SK-N-SH (cell line): ENCODE data around the gene REC114. TPM values are rescaled to one million over a fixed set of nuclear protein-coding genes. Genes with fewer than 3 reads are reported as not detected.

Experiments
- CTCF ChIA-PET: fragments of 300-600, 350-600 bp; formaldehyde crosslinking; extraction: SDS; loops from one replicate; lab custom pipeline; 2021; lab: Yijun Ruan, JAX
- POLR2A ChIA-PET: fragments of 350-600 bp; sonication (Branson Sonifier 250); formaldehyde crosslinking; extraction: SDS; loops from one replicate; lab custom pipeline; 2020; ENCODE audit warnings: antibody characterized with exemption, inconsistent platforms; lab: Yijun Ruan, JAX
- DNase-seq: peaks from one replicate; pipeline ENCODE4 v3.0.0; 2012
- H2AFZ ChIP-seq: fragments of 200-600 bp; sonication (generic); 2 replicates; pipeline ENCODE4 v1.8.1; 2016; ENCODE audit warnings: antibody characterized with exemption, mild to moderate bottlenecking, low read depth
- H3F3A ChIP-seq: fragments of 200-600 bp; sonication (generic); replicated peaks from 2 replicates; pipeline ENCODE3; 2016; ENCODE audit warnings: antibody characterized with exemption, mild to moderate bottlenecking; ENCODE audit not compliant: insufficient read depth
- H3K27ac ChIP-seq, 2 experiments: fragments of 200-500 bp in 1 of 2; fragments of 200-600 bp in 1 of 2; sonication (Bioruptor generic) in 1 of 2; sonication (generic), shearing (Covaris generic) in 1 of 2; 2 replicates each; pipeline versions ENCODE4 v1.5.1 to v1.6.1; 2014 to 2016; ENCODE audit warnings: low read depth in 2 of 2, inconsistent platforms in 1 of 2, low read length in 1 of 2, mild to moderate bottlenecking in 1 of 2, mixed read lengths in 1 of 2
- H3K27me3 ChIP-seq: fragments of 200-600 bp; sonication (generic), shearing (Covaris generic); 2 replicates; pipeline ENCODE4 v1.6.1; 2016; ENCODE audit warnings: mixed run types; ENCODE audit not compliant: insufficient read depth
- H3K36me3 ChIP-seq, 2 experiments: fragments of 200-500 bp in 1 of 2; fragments of 200-600 bp in 1 of 2; sonication (Bioruptor generic) in 1 of 2; sonication (generic) in 1 of 2; replicated peaks in 1 of 2; 2 replicates each; pipeline versions ENCODE3 to v1.5.1; 2014 to 2016; ENCODE audit warnings: low read length in 1 of 2, mild to moderate bottlenecking in 1 of 2; ENCODE audit not compliant: insufficient read depth in 2 of 2, control insufficient read depth in 1 of 2
- H3K4me1 ChIP-seq, 2 experiments: fragments of 200-500 bp in 1 of 2; fragments of 200-600 bp in 1 of 2; sonication (Bioruptor generic) in 1 of 2; sonication (generic), shearing (Covaris generic) in 1 of 2; 2 replicates each; pipeline versions ENCODE4 v1.5.1 to v1.6.1; 2014 to 2016; ENCODE audit warnings: low read depth in 1 of 2, low read length in 1 of 2, mixed run types in 1 of 2; ENCODE audit not compliant: insufficient read depth in 2 of 2, control insufficient read depth in 1 of 2
- H3K4me2 ChIP-seq: fragments of 200-600 bp; sonication (generic), shearing (Covaris generic); 2 replicates; pipeline ENCODE4 v1.6.1; 2017; ENCODE audit warnings: mixed run types
- H3K4me3 ChIP-seq, 2 experiments: fragments of 200-500 bp in 1 of 2; fragments of 200-600 bp in 1 of 2; sonication (Bioruptor generic) in 1 of 2; sonication (generic), shearing (Covaris generic) in 1 of 2; 2 replicates each; pipeline versions ENCODE4 v1.5.1 to v1.8.1; 2014 to 2016; ENCODE audit warnings: low read depth in 2 of 2, inconsistent platforms in 1 of 2, low read length in 1 of 2, mild to moderate bottlenecking in 1 of 2, mixed read lengths in 1 of 2, moderate library complexity in 1 of 2
- H3K79me2 ChIP-seq: fragments of 200-600 bp; sonication (generic); 2 replicates; pipeline ENCODE4 v1.8.1; 2017; ENCODE audit warnings: mild to moderate bottlenecking; ENCODE audit not compliant: insufficient read depth
- H3K9ac ChIP-seq: fragments of 200-600 bp; sonication (generic); 2 replicates; pipeline ENCODE4 v1.6.1; 2017; ENCODE audit warnings: mixed run types
- H3K9me2 ChIP-seq: fragments of 200-600 bp; sonication (generic); 2 replicates; pipeline ENCODE4 v1.6.1; 2017; ENCODE audit warnings: mixed run types
- H3K9me3 ChIP-seq: fragments of 200-600 bp; sonication (generic); 2 replicates; pipeline ENCODE4 v1.6.1; 2017; ENCODE audit warnings: mixed run types, mild to moderate bottlenecking, moderate library complexity
- H4K20me1 ChIP-seq: fragments of 200-600 bp; sonication (generic); 2 replicates; pipeline ENCODE4 v1.6.1; 2017; ENCODE audit warnings: mild to moderate bottlenecking, mixed run types; ENCODE audit not compliant: insufficient read depth
- ELF1 ChIP-seq: IDR thresholded peaks from 2 replicates; pipeline ENCODE4 v1.4.0; 2012
- EZH2phosphoT487 ChIP-seq: fragments of 200-600 bp; sonication (generic); IDR thresholded peaks from 2 replicates; pipeline ENCODE4 v1.6.1; 2017; ENCODE audit warnings: low read depth, mixed run types, mild to moderate bottlenecking, antibody characterized with exemption, moderate library complexity, borderline replicate concordance
- FOSL2 ChIP-seq: IDR thresholded peaks from 2 replicates; pipeline ENCODE4 v1.4.0; 2012; ENCODE audit warnings: low read depth, mild to moderate bottlenecking, moderate library complexity, borderline replicate concordance
- FOXJ3 ChIP-seq: sonication (generic); formaldehyde crosslinking; IDR thresholded peaks from 2 replicates; pipeline ENCODE4 v1.5.1; 2020; ENCODE audit warnings: mild to moderate bottlenecking, missing genetic modification reagents
- GABPA ChIP-seq: IDR thresholded peaks from 2 replicates; pipeline ENCODE4 v1.4.0; 2012; ENCODE audit warnings: low read depth, mild to moderate bottlenecking
- GATA2 ChIP-seq: sonication (generic); formaldehyde crosslinking; IDR thresholded peaks from 2 replicates; pipeline ENCODE4 v1.5.0; 2020; ENCODE audit warnings: mild to moderate bottlenecking, missing genetic modification reagents
- MEF2A ChIP-seq: IDR thresholded peaks from 2 replicates; pipeline ENCODE4 v1.4.0; 2012; ENCODE audit warnings: low read depth, borderline replicate concordance
- MXI1 ChIP-seq: IDR thresholded peaks from 2 replicates; pipeline ENCODE4 v1.6.1; 2012; ENCODE audit warnings: mild to moderate bottlenecking, low read depth, low read length, improper control_type of control experiment
- NRF1 ChIP-seq: IDR thresholded peaks from 2 replicates; pipeline ENCODE4 v1.6.1; 2012; ENCODE audit warnings: low read depth, mild to moderate bottlenecking, low read length
- POLR2AphosphoS5 ChIP-seq: IDR thresholded peaks from 2 replicates; pipeline ENCODE4 v1.6.1; 2012; ENCODE audit warnings: low read depth, low read length
- RAD21 ChIP-seq: IDR thresholded peaks from 2 replicates; pipeline ENCODE4 v1.6.1; 2012; ENCODE audit warnings: mild to moderate bottlenecking, low read length
- RCOR1 ChIP-seq: fragments of 150-350 bp; IDR thresholded peaks from 2 replicates; pipeline ENCODE4 v1.6.1; 2017; ENCODE audit warnings: antibody characterized with exemption, low read length
- REST ChIP-seq: IDR thresholded peaks from 2 replicates; pipeline ENCODE4 v1.6.1; 2012; ENCODE audit warnings: mild to moderate bottlenecking, low read depth, low read length, moderate library complexity
- SIN3A ChIP-seq: IDR thresholded peaks from 2 replicates; pipeline ENCODE4 v1.6.1; 2012; ENCODE audit warnings: low read depth, mild to moderate bottlenecking, low read length, moderate library complexity, borderline replicate concordance
- SMC3 ChIP-seq: IDR thresholded peaks from 2 replicates; pipeline ENCODE4 v1.6.1; 2012; ENCODE audit warnings: low read depth, low read length, improper control_type of control experiment
- TAF1 ChIP-seq: IDR thresholded peaks from 2 replicates; pipeline ENCODE4 v1.6.1; 2012; ENCODE audit warnings: low read depth, mild to moderate bottlenecking, low read length, moderate library complexity, borderline replicate concordance
- USF1 ChIP-seq: IDR thresholded peaks from 2 replicates; pipeline ENCODE4 v1.4.0; 2012; ENCODE audit warnings: low read depth, borderline replicate concordance
- WGBS: methylation state at CpG from one replicate; pipeline ENCODE4 v1.1.6; 2017; ENCODE audit warnings: low lambda C conversion rate; 5-methylcytosine and 5-hydroxymethylcytosine counted together
- polyA plus RNA-seq, 3 experiments: library from polyadenylated mRNA; depleted of rRNA; stranded (reverse); fragments of >200 nt; gene quantifications; 2 replicates each; pipeline ENCODE4 v1.2.3, GENCODE V29; 2012
- TF ChIP-seq, protein P1 (sequence below): fragments of 200-600 bp; sonication (generic); IDR thresholded peaks from 2 replicates; pipeline ENCODE4 v1.6.1; 2017; ENCODE audit warnings: antibody characterized with exemption, mild to moderate bottlenecking, moderate library complexity
- TF ChIP-seq, protein P2 (sequence below): IDR thresholded peaks from 2 replicates; pipeline ENCODE4 v1.4.0; 2012; ENCODE audit warnings: low read depth, borderline replicate concordance
- TF ChIP-seq, protein P3 (sequence below): IDR thresholded peaks from 2 replicates; pipeline ENCODE4 v1.4.0; 2012; ENCODE audit warnings: low read depth

REC114 gene
- polyA plus RNA-seq, 1 of the 3 experiments (the other 2 are of a cell fraction): not detected

DNA sequence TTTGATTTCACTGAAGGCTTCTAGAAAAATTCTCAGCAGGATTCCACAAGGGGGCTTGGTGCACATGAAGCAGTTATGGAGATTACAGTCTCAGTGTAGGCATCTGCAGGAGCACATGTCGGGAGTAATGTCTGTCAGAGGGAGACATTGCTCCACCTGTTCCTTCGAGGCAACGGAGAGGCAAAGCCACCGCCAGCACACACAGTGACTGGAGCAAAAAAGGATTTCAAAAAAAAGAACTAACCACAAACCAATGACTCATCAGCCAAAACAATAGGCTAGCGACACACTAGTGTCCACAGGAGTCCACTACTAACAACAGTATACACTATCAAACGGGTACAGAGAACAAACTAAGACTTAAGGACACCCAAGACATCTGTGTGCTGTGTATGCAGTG lies 121.3 kb downstream of the REC114 start (continued):
- TF ChIP-seq TAF1 (no peak), MXI1 (no peak), MEF2A (no peak), FOSL2 (peak; percentile 49; the same call in 1 of the 2 replicates), RCOR1 (no peak), GATA2 (no peak)
- TF ChIP-seq, protein P1, sequence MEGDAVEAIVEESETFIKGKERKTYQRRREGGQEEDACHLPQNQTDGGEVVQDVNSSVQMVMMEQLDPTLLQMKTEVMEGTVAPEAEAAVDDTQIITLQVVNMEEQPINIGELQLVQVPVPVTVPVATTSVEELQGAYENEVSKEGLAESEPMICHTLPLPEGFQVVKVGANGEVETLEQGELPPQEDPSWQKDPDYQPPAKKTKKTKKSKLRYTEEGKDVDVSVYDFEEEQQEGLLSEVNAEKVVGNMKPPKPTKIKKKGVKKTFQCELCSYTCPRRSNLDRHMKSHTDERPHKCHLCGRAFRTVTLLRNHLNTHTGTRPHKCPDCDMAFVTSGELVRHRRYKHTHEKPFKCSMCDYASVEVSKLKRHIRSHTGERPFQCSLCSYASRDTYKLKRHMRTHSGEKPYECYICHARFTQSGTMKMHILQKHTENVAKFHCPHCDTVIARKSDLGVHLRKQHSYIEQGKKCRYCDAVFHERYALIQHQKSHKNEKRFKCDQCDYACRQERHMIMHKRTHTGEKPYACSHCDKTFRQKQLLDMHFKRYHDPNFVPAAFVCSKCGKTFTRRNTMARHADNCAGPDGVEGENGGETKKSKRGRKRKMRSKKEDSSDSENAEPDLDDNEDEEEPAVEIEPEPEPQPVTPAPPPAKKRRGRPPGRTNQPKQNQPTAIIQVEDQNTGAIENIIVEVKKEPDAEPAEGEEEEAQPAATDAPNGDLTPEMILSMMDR: peak; percentile 38; the same call in 1 of the 2 replicates
- TF ChIP-seq, protein P2, sequence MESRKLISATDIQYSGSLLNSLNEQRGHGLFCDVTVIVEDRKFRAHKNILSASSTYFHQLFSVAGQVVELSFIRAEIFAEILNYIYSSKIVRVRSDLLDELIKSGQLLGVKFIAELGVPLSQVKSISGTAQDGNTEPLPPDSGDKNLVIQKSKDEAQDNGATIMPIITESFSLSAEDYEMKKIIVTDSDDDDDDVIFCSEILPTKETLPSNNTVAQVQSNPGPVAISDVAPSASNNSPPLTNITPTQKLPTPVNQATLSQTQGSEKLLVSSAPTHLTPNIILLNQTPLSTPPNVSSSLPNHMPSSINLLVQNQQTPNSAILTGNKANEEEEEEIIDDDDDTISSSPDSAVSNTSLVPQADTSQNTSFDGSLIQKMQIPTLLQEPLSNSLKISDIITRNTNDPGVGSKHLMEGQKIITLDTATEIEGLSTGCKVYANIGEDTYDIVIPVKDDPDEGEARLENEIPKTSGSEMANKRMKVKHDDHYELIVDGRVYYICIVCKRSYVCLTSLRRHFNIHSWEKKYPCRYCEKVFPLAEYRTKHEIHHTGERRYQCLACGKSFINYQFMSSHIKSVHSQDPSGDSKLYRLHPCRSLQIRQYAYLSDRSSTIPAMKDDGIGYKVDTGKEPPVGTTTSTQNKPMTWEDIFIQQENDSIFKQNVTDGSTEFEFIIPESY: no peak
- TF ChIP-seq, protein P3, sequence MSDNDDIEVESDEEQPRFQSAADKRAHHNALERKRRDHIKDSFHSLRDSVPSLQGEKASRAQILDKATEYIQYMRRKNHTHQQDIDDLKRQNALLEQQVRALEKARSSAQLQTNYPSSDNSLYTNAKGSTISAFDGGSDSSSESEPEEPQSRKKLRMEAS: peak; percentile 43; the same call in 1 of the 2 replicates

GRCh38 chr15:73567020-73567419 lies 124.1 kb downstream of the REC114 start:
- Histone ChIP-seq H3K27me3 (no peaks in the 10 kb centered on the region), H2AFZ (no peak overlapping the region), H3K9ac (no peak overlapping the region), H3F3A (no peaks in the 10 kb centered on the region)
- DNase-seq: no peak
- TF ChIP-seq RAD21: no peak
- no peak for TF ChIP-seq NRF1
- no peak for TF ChIP-seq FOXJ3
- no peak for TF ChIP-seq USF1
- no peak for TF ChIP-seq GABPA
- no peak for TF ChIP-seq GATA2
- no peak for TF ChIP-seq POLR2AphosphoS5
- no peak for TF ChIP-seq SIN3A
- no peak for TF ChIP-seq SMC3
- no peak for TF ChIP-seq REST
- TF ChIP-seq, protein P1: no peak
- TF ChIP-seq ELF1: no peak
- no peak for TF ChIP-seq EZH2phosphoT487
- TF ChIP-seq, all 33 proteins: peak for 0
- Histone ChIP-seq H3K9me2 (no peaks in the 10 kb centered on the region), H3K27ac (no peak overlapping the region), H3K79me2 (no peaks in the 10 kb centered on the region), H3K9me3 (no peaks in the 10 kb centered on the region), H3K4me2 (no peak overlapping the region), H3K4me1 (peaks cover 0 to 4% of the 10 kb centered on the region in 2 experiments; a peak in 2 of 4 replicates), H3K36me3 (peaks cover 47 to 71% of the 10 kb centered on the region in 2 experiments), H4K20me1 (peaks cover 18% of the 10 kb centered on the region), H3K4me3 (no peak overlapping the region)
- CTCF ChIA-PET: interaction anchor here (1.3 to 3.8 kb wide), 4 partner anchors 70 to 138 kb away, joined by 4 to 12 read pairs (median 8); no protein-coding TSS in a partner anchor
- 100% methylated on average over 1 of the region's 1 CpG for WGBS
- POLR2A ChIA-PET: no interaction called here
